HL-60/S4 (cell line): ENCODE data around the gene DNASE1L3.
"Not testable (repeated sequence)": the region's sequence is repeated elsewhere in the genome, so short reads cannot be mapped to it uniquely, and the experiment has no call there.

ENCODE experiments used
- in situ Hi-C: fragments of 300-500 bp; cut with MboI; formaldehyde crosslinking; loops from 2 replicates; pipeline ENCODE4 v1.14.3; 2022; ENCODE audit warnings: low sequenced_read_pairs

The DNASE1L3 gene

GRCh38 chr3:58210761-58211460 is at the start of gene DNASE1L3:
Gene DNASE1L3, minus strand, starts transcription at chr3:58210972. Its CDS starts 66 bp downstream, at chr3:58210906.
- in situ Hi-C loops, result no loop called here

- in situ Hi-C loops, result no loop called here
These were observed 49.5 kb upstream of the DNASE1L3 start for GRCh38 chr3:58260261-58260731.

GRCh38 chr3:58258392-58259055 is 47.8 kb upstream of the DNASE1L3 start:
- in situ Hi-C loops, result no loop called here

- in situ Hi-C loops, result no loop called here
These were observed 45.7 kb upstream of the DNASE1L3 start for GRCh38 chr3:58256511-58256910.

GRCh38 chr3:58256061-58256460 is 45.3 kb upstream of the DNASE1L3 start:
- in situ Hi-C loops, result no loop called here

- in situ Hi-C loops, result no loop called here
These were observed 43.4 kb upstream of the DNASE1L3 start for GRCh38 chr3:58254144-58254543.

- in situ Hi-C loops, result no loop called here
These were observed 40.9 kb upstream of the DNASE1L3 start for GRCh38 chr3:58251631-58252035.

GRCh38 chr3:58250093-58250707 is 39.4 kb upstream of the DNASE1L3 start:
- in situ Hi-C loops, result no loop called here

GRCh38 chr3:58249358-58250092 is 38.8 kb upstream of the DNASE1L3 start:
- in situ Hi-C loops, result no loop called here

GRCh38 chr3:58246148-58247047 is 35.6 kb upstream of the DNASE1L3 start:
- in situ Hi-C loops, result no loop called here

GRCh38 chr3:58243976-58244585 is 33.3 kb upstream of the DNASE1L3 start:
- in situ Hi-C loops, result no loop called here

- in situ Hi-C loops, result not testable (repeated sequence)
These were observed 32.1 kb upstream of the DNASE1L3 start for GRCh38 chr3:58242860-58243259.

- in situ Hi-C loops, result no loop called here
These were observed 31.6 kb upstream of the DNASE1L3 start for GRCh38 chr3:58242340-58242739.

- in situ Hi-C loops, result no loop called here
These were observed 30.7 kb upstream of the DNASE1L3 start for GRCh38 chr3:58241306-58242044.

GRCh38 chr3:58238830-58239229 is 28.1 kb upstream of the DNASE1L3 start:
- in situ Hi-C loops, result no loop called here

GRCh38 chr3:58237941-58238681 is 27.3 kb upstream of the DNASE1L3 start:
- in situ Hi-C loops, result no loop called here

GRCh38 chr3:58237238-58237940 is 26.6 kb upstream of the DNASE1L3 start, which contains the start of gene ABHD6:
Gene ABHD6, plus strand, starts transcription at chr3:58237792. Its CDS starts 18,795 bp downstream, at chr3:58256587.
- in situ Hi-C loops, result no loop called here
